Omental fat pad (tissue), 4 donors: ENCODE data around the gene KRTAP13-2. TPM values are rescaled to one million over a fixed set of nuclear protein-coding genes. Genes with fewer than 3 reads are reported as not detected.

Experiments
- ATAC-seq: fragments of 150-250 bp; one replicate; pipeline ENCODE4 v1.9.1; 2016; ENCODE audit warnings: mild to moderate bottlenecking, moderate library complexity; ENCODE audit not compliant: low FRiP score
- DNase-seq: peaks from one replicate; pipeline ENCODE4 v3.0.0-alpha.2; 2019; ENCODE audit warnings: low spot score
- CTCF ChIP-seq, 3 donors: fragments of 450-650 bp; IDR thresholded peaks; one replicate each; pipeline ENCODE4 v1.5.1; 2016 to 2017; ENCODE audit warnings: antibody characterized with exemption in 3 of 3, mild to moderate bottlenecking in 3 of 3, moderate library complexity in 2 of 3
- total RNA-seq, 4 donors: library from RNA; depleted of rRNA; stranded (reverse); fragments of >200 nt; gene quantifications; one replicate each; pipeline ENCODE4 v1.1.0, GENCODE V29; 2016

The KRTAP13-2 gene
- total RNA-seq, 4 donors from 2014 or later = not detected

GRCh38 chr21:30355906-30356305 lies 16.2 kb downstream of the KRTAP13-2 start:
- no peak for ATAC-seq

GRCh38 chr21:30354308-30355005 lies 17.6 kb downstream of the KRTAP13-2 start:
- TF ChIP-seq CTCF (IDR thresholded peaks at IDR 0.05) = no peak
- DNase-seq (no peak), ATAC-seq (no peak)

More at GRCh38 chr21:30355906-30356305, 16.2 kb downstream of the KRTAP13-2 start:
- TF ChIP-seq CTCF (IDR thresholded peaks at IDR 0.05) = no peak
- no peak for DNase-seq

- DNase-seq (no peak), ATAC-seq (no peak)
- no peak for TF ChIP-seq CTCF (IDR thresholded peaks at IDR 0.05)
These were observed 20.5 kb downstream of the KRTAP13-2 start for GRCh38 chr21:30351534-30351933.

GRCh38 chr21:30349572-30349971 lies 22.5 kb downstream of the KRTAP13-2 start:
- no peak for TF ChIP-seq CTCF (IDR thresholded peaks at IDR 0.05)
- DNase-seq = no peak
- peak; percentile 65 for ATAC-seq

GRCh38 chr21:30348506-30348905 lies 23.6 kb downstream of the KRTAP13-2 start, which contains the start of gene KRTAP23-1:
Gene KRTAP23-1, minus strand, starts transcription at chr21:30348606. Its CDS starts 0 bp downstream, at chr21:30348606.
- DNase-seq = no peak

GRCh38 chr21:30345014-30345413 lies 27.1 kb downstream of the KRTAP13-2 start:
- DNase-seq (no peak), ATAC-seq (no peak)
- no peak for TF ChIP-seq CTCF (IDR thresholded peaks at IDR 0.05)

More at GRCh38 chr21:30348506-30348905, 23.6 kb downstream of the KRTAP13-2 start, which contains the start of gene KRTAP23-1:
- no peak for TF ChIP-seq CTCF (IDR thresholded peaks at IDR 0.05)
- no peak for ATAC-seq
